SK-N-SH (cell line): ENCODE measurements around the gene DENND6B.
A peak's percentile ranks its signal among the peaks of the same experiment; 100 is the strongest.

Experiments used
- EP300 ChIP-seq, 2 experiments: IDR thresholded peaks; 2 replicates each; pipeline versions ENCODE4 v1.4.0 to v1.6.1; 2012; ENCODE audit warnings: borderline replicate concordance in 1 of 2, low read depth in 1 of 2, low read length in 1 of 2
- POLR2AphosphoS5 ChIP-seq: IDR thresholded peaks from 2 replicates; pipeline ENCODE4 v1.6.1; 2012; ENCODE audit warnings: low read depth, low read length
- RXRA ChIP-seq: IDR thresholded peaks from 2 replicates; pipeline ENCODE4 v1.4.0; 2012; ENCODE audit warnings: low read depth, mild to moderate bottlenecking, borderline replicate concordance

- TF ChIP-seq EP300 (IDR thresholded peaks at IDR 0.05; ENCODE audit: borderline replicate concordance in 1 of 2, low read depth in 1 of 2, low read length in 1 of 2) (peak in 1 of 2 experiments; percentile 65; a peak in 1 of 4 replicates), POLR2AphosphoS5 (peak; percentile 82), RXRA (0 out of 2 replicates have a peak, but pooled peaks have one; percentile 32)
Observed at GRCh38 chr22:50305923-50306566, 20.8 kb downstream of the DENND6B start.
